SJSA1 (cell line): ENCODE data around the gene FTO. TPM values are rescaled to one million over a fixed set of nuclear protein-coding genes. Genes with fewer than 3 reads are reported as not detected.
A peak's percentile ranks its signal among the peaks of the same experiment; 100 is the strongest.

Experiments
- DNase-seq, 2 experiments: peaks; one replicate each; pipeline ENCODE4 v3.0.0-alpha.2; 2015 to 2020; ENCODE audit warnings: low spot score in 2 of 2, low read depth in 1 of 2
- H3K27ac ChIP-seq: fragments of 250-450 bp; sonication (Bioruptor Pico); 2 replicates; pipeline ENCODE4 v1.5.1; 2020; ENCODE audit warnings: mild to moderate bottlenecking, moderate library complexity
- H3K27me3 ChIP-seq: fragments of 250-450 bp; sonication (Bioruptor Pico); replicated peaks from 2 replicates; pipeline ENCODE4 v1.5.1; 2020; ENCODE audit warnings: mild to moderate bottlenecking, moderate library complexity
- H3K36me3 ChIP-seq: fragments of 250-450 bp; sonication (Bioruptor Pico); 2 replicates; pipeline ENCODE4 v1.5.1; 2020; ENCODE audit warnings: mild to moderate bottlenecking
- H3K4me1 ChIP-seq: fragments of 250-450 bp; sonication (Bioruptor Pico); replicated peaks from 2 replicates; pipeline ENCODE4 v1.6.1; 2021; ENCODE audit warnings: mild to moderate bottlenecking
- H3K4me3 ChIP-seq: fragments of 250-450 bp; sonication (Bioruptor Pico); 2 replicates; pipeline ENCODE4 v1.5.1; 2020; ENCODE audit warnings: mild to moderate bottlenecking
- H3K9me3 ChIP-seq: fragments of 250-450 bp; sonication (Bioruptor Pico); replicated peaks from 2 replicates; pipeline ENCODE4 v1.5.1; 2020; ENCODE audit warnings: mild to moderate bottlenecking
- total RNA-seq: library from RNA; depleted of rRNA; stranded (reverse); fragments of >200 nt; shearing (Covaris generic); gene quantifications from 2 replicates; pipeline ENCODE4 v1.2.3, GENCODE V29; 2014

FTO gene
- total RNA-seq, 1 experiment from 2014 or later, result 106 TPM

GRCh38 chr16:53891409-53892139 lies 187.6 kb downstream of the FTO start:
- DNase-seq, result no peak
- H3K9me3 ChIP-seq, result no peaks in the 10 kb centered on the region
- no peak overlapping the region for H3K4me3 ChIP-seq
- no peaks in the 10 kb centered on the region for H3K27me3 ChIP-seq
- 0 out of 2 replicates have a peak, but pooled peaks cover 2% of the 10 kb centered on the region for H3K36me3 ChIP-seq
- no peak overlapping the region for H3K27ac ChIP-seq
- H3K4me1 ChIP-seq, result peaks cover 25% of the 10 kb centered on the region

- Histone ChIP-seq H3K27ac (no peak overlapping the region), H3K4me1 (peaks cover 25% of the 10 kb centered on the region), H3K9me3 (no peaks in the 10 kb centered on the region), H3K27me3 (no peaks in the 10 kb centered on the region), H3K4me3 (no peak overlapping the region), H3K36me3 (0 out of 2 replicates have a peak, but pooled peaks cover 2% of the 10 kb centered on the region)
- peak; percentile 51 to 54 for DNase-seq
These were observed 188.2 kb downstream of the FTO start for GRCh38 chr16:53892155-53892554.

GRCh38 chr16:53893731-53894435 lies 189.9 kb downstream of the FTO start:
- H3K4me3 ChIP-seq, result no peak overlapping the region
- H3K36me3 ChIP-seq, result 0 out of 2 replicates have a peak, but pooled peaks cover 2% of the 10 kb centered on the region
- DNase-seq, result peak; percentile 56 to 58
- no peaks in the 10 kb centered on the region for H3K9me3 ChIP-seq
- peaks cover 25% of the 10 kb centered on the region for H3K4me1 ChIP-seq
- 0 out of 2 replicates have a peak overlapping the region, but pooled peaks have one; percentile 1 for H3K27ac ChIP-seq
- H3K27me3 ChIP-seq, result no peaks in the 10 kb centered on the region

- 0 out of 2 replicates have a peak, but pooled peaks cover 2% of the 10 kb centered on the region for H3K36me3 ChIP-seq
- DNase-seq, result no peak
- peaks cover 25% of the 10 kb centered on the region for H3K4me1 ChIP-seq
- H3K9me3 ChIP-seq, result no peaks in the 10 kb centered on the region
- H3K27ac ChIP-seq, result no peak overlapping the region
- no peaks in the 10 kb centered on the region for H3K27me3 ChIP-seq
- no peak overlapping the region for H3K4me3 ChIP-seq
These were observed 190.7 kb downstream of the FTO start for GRCh38 chr16:53894686-53895085.

- H3K4me3 ChIP-seq, result no peak overlapping the region
- DNase-seq, result no peak
- peaks cover 25% of the 10 kb centered on the region for H3K4me1 ChIP-seq
- H3K27ac ChIP-seq, result no peak overlapping the region
- no peaks in the 10 kb centered on the region for H3K27me3 ChIP-seq
- H3K9me3 ChIP-seq, result no peaks in the 10 kb centered on the region
- no peaks in the 10 kb centered on the region for H3K36me3 ChIP-seq
These were observed 191.5 kb downstream of the FTO start for GRCh38 chr16:53895433-53895832.

- no peak for DNase-seq
- no peaks in the 10 kb centered on the region for H3K36me3 ChIP-seq
- peaks cover 25% of the 10 kb centered on the region for H3K4me1 ChIP-seq
- no peak overlapping the region for H3K4me3 ChIP-seq
- H3K27ac ChIP-seq, result no peak overlapping the region
- no peaks in the 10 kb centered on the region for H3K27me3 ChIP-seq
- no peaks in the 10 kb centered on the region for H3K9me3 ChIP-seq
These were observed 191.9 kb downstream of the FTO start for GRCh38 chr16:53895851-53896250.

- no peaks in the 10 kb centered on the region for H3K36me3 ChIP-seq
These were observed 192.8 kb downstream of the FTO start for GRCh38 chr16:53896722-53897121.

GRCh38 chr16:53898993-53899392 lies 195.0 kb downstream of the FTO start:
- Histone ChIP-seq H3K4me1 (peaks cover 8% of the 10 kb centered on the region), H3K9me3 (no peaks in the 10 kb centered on the region), H3K27me3 (no peaks in the 10 kb centered on the region), H3K27ac (no peak overlapping the region), H3K36me3 (no peaks in the 10 kb centered on the region), H3K4me3 (no peak overlapping the region)
- no peak for DNase-seq

More at GRCh38 chr16:53896722-53897121, 192.8 kb downstream of the FTO start:
- Histone ChIP-seq H3K4me1 (peaks cover 25% of the 10 kb centered on the region), H3K27ac (no peak overlapping the region), H3K27me3 (no peaks in the 10 kb centered on the region), H3K9me3 (no peaks in the 10 kb centered on the region), H3K4me3 (no peak overlapping the region)
- DNase-seq, result no peak

GRCh38 chr16:53899431-53899830 lies 195.5 kb downstream of the FTO start:
- no peak for DNase-seq
- H3K27ac ChIP-seq, result no peak overlapping the region
- no peaks in the 10 kb centered on the region for H3K36me3 ChIP-seq
- no peaks in the 10 kb centered on the region for H3K9me3 ChIP-seq
- H3K4me1 ChIP-seq, result peaks cover 3% of the 10 kb centered on the region
- H3K4me3 ChIP-seq, result no peak overlapping the region
- H3K27me3 ChIP-seq, result no peaks in the 10 kb centered on the region

- DNase-seq, result no peak
- Histone ChIP-seq H3K27ac (no peak overlapping the region), H3K4me3 (no peak overlapping the region), H3K9me3 (no peaks in the 10 kb centered on the region), H3K27me3 (no peaks in the 10 kb centered on the region), H3K4me1 (no peaks in the 10 kb centered on the region), H3K36me3 (no peaks in the 10 kb centered on the region)
These were observed 196.7 kb downstream of the FTO start for GRCh38 chr16:53900667-53901066.

GRCh38 chr16:53901408-53901807 lies 197.5 kb downstream of the FTO start:
- Histone ChIP-seq H3K4me1 (no peaks in the 10 kb centered on the region), H3K27ac (no peak overlapping the region), H3K4me3 (no peak overlapping the region), H3K36me3 (no peaks in the 10 kb centered on the region), H3K27me3 (no peaks in the 10 kb centered on the region), H3K9me3 (no peaks in the 10 kb centered on the region)
- no peak for DNase-seq

- no peak overlapping the region for H3K27ac ChIP-seq
- no peak overlapping the region for H3K4me3 ChIP-seq
- H3K36me3 ChIP-seq, result no peaks in the 10 kb centered on the region
- no peak for DNase-seq
- H3K9me3 ChIP-seq, result no peaks in the 10 kb centered on the region; the same call in 1 of the 2 replicates
- no peaks in the 10 kb centered on the region for H3K4me1 ChIP-seq
- H3K27me3 ChIP-seq, result no peaks in the 10 kb centered on the region
These were observed 200.6 kb downstream of the FTO start for GRCh38 chr16:53904533-53904932.

GRCh38 chr16:53905028-53905427 lies 201.1 kb downstream of the FTO start:
- DNase-seq, result no peak
- Histone ChIP-seq H3K4me1 (no peaks in the 10 kb centered on the region), H3K4me3 (no peak overlapping the region), H3K27me3 (no peaks in the 10 kb centered on the region), H3K27ac (no peak overlapping the region), H3K9me3 (no peaks in the 10 kb centered on the region; the same call in 1 of the 2 replicates), H3K36me3 (no peaks in the 10 kb centered on the region)

GRCh38 chr16:53908731-53909130 lies 204.8 kb downstream of the FTO start:
- no peak overlapping the region for H3K27ac ChIP-seq
- H3K27me3 ChIP-seq, result no peaks in the 10 kb centered on the region
- H3K36me3 ChIP-seq, result no peaks in the 10 kb centered on the region
- no peaks in the 10 kb centered on the region; the same call in 1 of the 2 replicates for H3K9me3 ChIP-seq
- no peak for DNase-seq
- H3K4me3 ChIP-seq, result no peak overlapping the region
- peaks cover 27% of the 10 kb centered on the region for H3K4me1 ChIP-seq
